Measurements from ENCODE around the gene RNF13. TPM values are rescaled to one million over a fixed set of nuclear protein-coding genes. Genes with fewer than 3 reads are reported as not detected.

RNF13 gene
- total RNA-seq, 2 experiments from 2014 or later = 39.1 to 44.1 TPM

DNA sequence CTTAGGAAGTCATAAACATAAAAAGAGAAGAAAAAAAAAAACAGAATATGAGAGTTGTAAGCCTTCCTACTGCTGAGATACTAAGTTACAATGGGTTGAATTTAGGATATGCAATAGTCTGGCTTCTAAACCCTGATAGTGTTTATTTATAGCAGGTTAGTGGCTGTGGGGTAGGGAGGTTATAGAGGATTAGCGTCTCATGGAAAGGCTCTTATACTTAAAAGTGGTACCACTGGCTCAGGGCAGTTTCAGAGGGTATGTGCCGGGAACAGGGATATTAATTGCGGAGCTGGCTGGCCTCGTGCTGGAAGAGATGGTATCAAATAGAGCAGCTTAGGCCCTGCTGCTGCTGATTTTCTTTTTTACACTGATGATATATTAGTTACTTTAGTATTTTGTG lies 96.9 kb downstream of the RNF13 start:
- POLR2A ChIA-PET = no interaction called here
- ATAC-seq (ENCODE audit: poor library complexity) = no peak
- no peak overlapping the region for H3K27ac Mint-ChIP-seq

DNA sequence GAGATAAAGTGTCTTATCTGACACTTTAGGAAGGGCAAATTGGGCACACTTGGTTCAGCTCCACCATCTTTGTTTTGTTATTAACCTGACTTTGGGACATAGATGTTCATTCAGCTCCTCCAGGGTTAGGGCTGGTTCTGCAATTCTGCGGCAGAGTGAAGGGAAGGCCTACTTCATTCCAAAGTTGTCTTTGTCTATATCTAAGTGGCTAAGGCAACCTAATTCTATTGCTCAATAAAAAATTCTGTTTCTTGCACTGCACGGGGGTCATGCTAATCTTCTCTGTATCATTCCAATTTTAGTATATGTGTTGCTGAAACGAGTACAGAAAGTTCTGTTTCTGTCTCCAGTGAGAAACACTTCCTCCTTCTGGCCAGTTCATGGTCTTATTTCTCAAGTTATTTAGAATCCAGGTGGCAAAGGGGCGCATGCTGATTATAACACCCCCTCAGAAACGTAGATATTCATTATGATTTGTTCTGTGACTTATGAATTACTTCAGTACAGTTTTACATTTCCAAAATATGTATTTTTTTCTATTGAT lies 104.2 kb downstream of the RNF13 start:
- no peaks in the 10 kb centered on the region for H3K9me3 ChIP-seq (ENCODE audit: control insufficient read depth in 1 of 2, insufficient read depth in 1 of 2, low read length in 2 of 2)
- CTCF ChIA-PET = no interaction called here
- Mint-ChIP-seq H3K27ac (no peak overlapping the region), H3K9me3 (no peaks in the 10 kb centered on the region), H3K4me1 (ENCODE audit: low read depth) (no peaks in the 10 kb centered on the region), H3K27me3 (no peaks in the 10 kb centered on the region), H3K4me3 (no peak overlapping the region), H3K36me3 (ENCODE audit: low read depth) (peaks cover 77% of the 10 kb centered on the region)
- intact Hi-C loops (cut with DNase I, micrococcal nuclease) = no loop called here
- peaks cover 18% of the 10 kb centered on the region for H3K36me3 ChIP-seq (ENCODE audit: insufficient read depth, low read length)
- ATAC-seq (ENCODE audit: poor library complexity) (no peak), DNase-seq (no peak)
- no peak overlapping the region for H3K4me3 ChIP-seq (ENCODE audit: low read length)
- H3K27me3 ChIP-seq (ENCODE audit: control insufficient read depth in 1 of 2, insufficient read depth in 2 of 2, low read length in 2 of 2) = no peaks in the 10 kb centered on the region
- TF ChIP-seq, protein P1, sequence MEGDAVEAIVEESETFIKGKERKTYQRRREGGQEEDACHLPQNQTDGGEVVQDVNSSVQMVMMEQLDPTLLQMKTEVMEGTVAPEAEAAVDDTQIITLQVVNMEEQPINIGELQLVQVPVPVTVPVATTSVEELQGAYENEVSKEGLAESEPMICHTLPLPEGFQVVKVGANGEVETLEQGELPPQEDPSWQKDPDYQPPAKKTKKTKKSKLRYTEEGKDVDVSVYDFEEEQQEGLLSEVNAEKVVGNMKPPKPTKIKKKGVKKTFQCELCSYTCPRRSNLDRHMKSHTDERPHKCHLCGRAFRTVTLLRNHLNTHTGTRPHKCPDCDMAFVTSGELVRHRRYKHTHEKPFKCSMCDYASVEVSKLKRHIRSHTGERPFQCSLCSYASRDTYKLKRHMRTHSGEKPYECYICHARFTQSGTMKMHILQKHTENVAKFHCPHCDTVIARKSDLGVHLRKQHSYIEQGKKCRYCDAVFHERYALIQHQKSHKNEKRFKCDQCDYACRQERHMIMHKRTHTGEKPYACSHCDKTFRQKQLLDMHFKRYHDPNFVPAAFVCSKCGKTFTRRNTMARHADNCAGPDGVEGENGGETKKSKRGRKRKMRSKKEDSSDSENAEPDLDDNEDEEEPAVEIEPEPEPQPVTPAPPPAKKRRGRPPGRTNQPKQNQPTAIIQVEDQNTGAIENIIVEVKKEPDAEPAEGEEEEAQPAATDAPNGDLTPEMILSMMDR (IDR thresholded peaks at IDR 0.05) = no peak
- H3K27ac ChIP-seq (ENCODE audit: low read depth in 1 of 2, low read length in 2 of 2) = no peak overlapping the region
- POLR2A ChIA-PET = no interaction called here
- H3K4me1 ChIP-seq (ENCODE audit: insufficient read depth, low read length) = no peaks in the 10 kb centered on the region

More for the DNA sequence above, 96.9 kb downstream of the RNF13 start:
- intact Hi-C loops (cut with DNase I, micrococcal nuclease) = no loop called here
- no peak for DNase-seq
- H3K27me3 Mint-ChIP-seq = no peaks in the 10 kb centered on the region
- Histone ChIP-seq H3K4me3 (ENCODE audit: low read length) (no peak overlapping the region), H3K27ac (ENCODE audit: low read depth in 1 of 2, low read length in 2 of 2) (no peak overlapping the region), H3K27me3 (ENCODE audit: control insufficient read depth in 1 of 2, insufficient read depth in 2 of 2, low read length in 2 of 2) (no peaks in the 10 kb centered on the region), H3K4me1 (ENCODE audit: insufficient read depth, low read length) (no peaks in the 10 kb centered on the region), H3K9me3 (ENCODE audit: control insufficient read depth in 1 of 2, insufficient read depth in 1 of 2, low read length in 2 of 2) (no peaks in the 10 kb centered on the region), H3K36me3 (ENCODE audit: insufficient read depth, low read length) (peaks cover 9% of the 10 kb centered on the region)
- no peaks in the 10 kb centered on the region for H3K9me3 Mint-ChIP-seq
- H3K36me3 Mint-ChIP-seq (ENCODE audit: low read depth) = peaks cover 71% of the 10 kb centered on the region
- no peaks in the 10 kb centered on the region for H3K4me1 Mint-ChIP-seq (ENCODE audit: low read depth)
- CTCF ChIA-PET = no interaction called here
- TF ChIP-seq, protein P1 (IDR thresholded peaks at IDR 0.05) = no peak
- H3K4me3 Mint-ChIP-seq = no peak overlapping the region

DNA sequence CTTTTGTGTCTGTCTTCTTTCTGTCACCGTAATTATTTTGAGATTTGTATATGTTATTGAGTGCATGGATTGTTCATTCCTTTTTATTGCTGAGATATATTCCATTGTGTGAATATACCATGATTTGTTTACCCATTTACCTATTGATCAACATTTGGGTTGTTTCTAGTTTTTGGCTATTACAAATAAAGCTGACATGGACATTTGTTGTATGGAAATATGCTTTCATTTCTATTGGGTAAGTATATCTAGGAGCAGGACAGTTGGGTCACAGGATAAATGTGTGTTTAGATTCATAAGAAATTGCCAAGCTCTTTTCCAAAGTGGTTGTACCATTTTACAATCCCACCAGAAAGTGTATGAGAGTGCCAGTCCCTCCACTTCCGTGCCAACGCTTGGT lies 106.5 kb downstream of the RNF13 start:
- Histone ChIP-seq H3K27ac (ENCODE audit: low read depth in 1 of 2, low read length in 2 of 2) (no peak overlapping the region), H3K4me3 (ENCODE audit: low read length) (no peak overlapping the region), H3K4me1 (ENCODE audit: insufficient read depth, low read length) (no peaks in the 10 kb centered on the region), H3K36me3 (ENCODE audit: insufficient read depth, low read length) (peaks cover 15% of the 10 kb centered on the region), H3K27me3 (ENCODE audit: control insufficient read depth in 1 of 2, insufficient read depth in 2 of 2, low read length in 2 of 2) (no peaks in the 10 kb centered on the region), H3K9me3 (ENCODE audit: control insufficient read depth in 1 of 2, insufficient read depth in 1 of 2, low read length in 2 of 2) (no peaks in the 10 kb centered on the region)
- H3K4me3 Mint-ChIP-seq = no peak overlapping the region
- H3K4me1 Mint-ChIP-seq (ENCODE audit: low read depth) = no peaks in the 10 kb centered on the region
- POLR2A ChIA-PET = no interaction called here
- no peaks in the 10 kb centered on the region for H3K27me3 Mint-ChIP-seq
- H3K9me3 Mint-ChIP-seq = no peaks in the 10 kb centered on the region
- DNase-seq (no peak), ATAC-seq (ENCODE audit: poor library complexity) (no peak)
- no peak overlapping the region for H3K27ac Mint-ChIP-seq
- TF ChIP-seq, protein P1 (IDR thresholded peaks at IDR 0.05) = no peak
- peaks cover 70% of the 10 kb centered on the region for H3K36me3 Mint-ChIP-seq (ENCODE audit: low read depth)
- intact Hi-C loops (cut with DNase I, micrococcal nuclease) = no loop called here
- CTCF ChIA-PET = no interaction called here

Data from CD4-positive, alpha-beta T cell (primary cell).